DOHH2 (cell line): Measurements from ENCODE around the gene PPP4R3B.

Experiments used
- H3F3A ChIP-seq: fragments of 200-600 bp; sonication (generic), shearing (Covaris generic); 2 replicates; pipeline ENCODE4 v1.6.0; 2016; ENCODE audit warnings: antibody characterized with exemption, mild to moderate bottlenecking; ENCODE audit not compliant: control insufficient read depth, insufficient read depth
- H3K27ac ChIP-seq: fragments of 200-600 bp; sonication (generic); 2 replicates; pipeline ENCODE4 v1.5.1; 2014; ENCODE audit warnings: low read depth, mild to moderate bottlenecking, low read length, moderate library complexity
- H3K27me3 ChIP-seq: fragments of 200-600 bp; sonication (generic); 2 replicates; pipeline ENCODE4 v1.6.1; 2014; ENCODE audit warnings: mild to moderate bottlenecking, low read length, mixed read lengths; ENCODE audit not compliant: control insufficient read depth
- H3K36me3 ChIP-seq: fragments of 200-600 bp; sonication (generic); 2 replicates; pipeline ENCODE4 v1.6.1; 2014; ENCODE audit warnings: mild to moderate bottlenecking, low read length, moderate library complexity, mixed read lengths; ENCODE audit not compliant: control insufficient read depth
- H3K4me1 ChIP-seq: fragments of 200-600 bp; sonication (generic); 2 replicates; pipeline ENCODE4 v1.6.1; 2014; ENCODE audit warnings: mild to moderate bottlenecking, low read length, mixed read lengths; ENCODE audit not compliant: control insufficient read depth
- H3K4me2 ChIP-seq: fragments of 200-600 bp; sonication (generic); 2 replicates; pipeline ENCODE4 v1.6.0; 2014; ENCODE audit warnings: mild to moderate bottlenecking, low read length, moderate library complexity
- H3K4me3 ChIP-seq: fragments of 200-600 bp; sonication (generic); 2 replicates; pipeline ENCODE4 v1.5.1; 2014; ENCODE audit warnings: mild to moderate bottlenecking, low read length, mixed read lengths
- H3K79me2 ChIP-seq: fragments of 200-600 bp; sonication (generic); 2 replicates; pipeline ENCODE4 v1.6.1; 2014; ENCODE audit warnings: mild to moderate bottlenecking, low read length, mixed read lengths; ENCODE audit not compliant: control insufficient read depth
- H3K9me2 ChIP-seq: fragments of 200-600 bp; sonication (generic); replicated peaks from 2 replicates; pipeline ENCODE4 v1.6.1; 2014; ENCODE audit warnings: mild to moderate bottlenecking, low read length, mixed read lengths; ENCODE audit not compliant: control insufficient read depth
- H3K9me3 ChIP-seq: fragments of 200-600 bp; sonication (generic); 2 replicates; pipeline ENCODE4 v1.6.1; 2014; ENCODE audit warnings: antibody characterized with exemption, low read length, mixed read lengths; ENCODE audit not compliant: control insufficient read depth, insufficient read depth
- H4K20me1 ChIP-seq: fragments of 200-600 bp; sonication (generic); 2 replicates; pipeline ENCODE4 v1.6.0; 2014; ENCODE audit warnings: low read depth, mild to moderate bottlenecking, antibody characterized with exemption, low read length, moderate library complexity; ENCODE audit not compliant: control insufficient read depth, insufficient read depth
- CTCF ChIP-seq: fragments of 200-600 bp; sonication (generic); IDR thresholded peaks from one replicate; pipeline ENCODE4 v1.5.1; 2014; ENCODE audit warnings: antibody characterized with exemption, mild to moderate bottlenecking, low read depth, low read length; ENCODE audit not compliant: poor library complexity, severe bottlenecking
- EZH2phosphoT487 ChIP-seq: fragments of 200-600 bp; sonication (generic); IDR thresholded peaks from 2 replicates; pipeline ENCODE4 v1.6.1; 2017; ENCODE audit warnings: borderline replicate concordance, mild to moderate bottlenecking, antibody characterized with exemption, low read length, moderate library complexity, mixed read lengths

The PPP4R3B gene

GRCh38 chr2:55617175-55618024 lies at the start of gene PPP4R3B:
TSS of gene PPP4R3B (minus strand) at chr2:55617622. CDS start at chr2:55617285, 337 bp downstream.
- Histone ChIP-seq H3K79me2 (peaks cover 98% of the 10 kb centered on the region), H3K4me2 (peak within 1 kb of the TSS; percentile 92), H3K9me3 (no peaks in the 10 kb centered on the region), H3K9me2 (no peaks in the 10 kb centered on the region), H3K27me3 (no peaks in the 10 kb centered on the region), H3K27ac (peak within 1 kb of the TSS; percentile 72), H3K4me3 (peak within 1 kb of the TSS; percentile 87), H3F3A (0 out of 2 replicates have a peak, but pooled peaks cover 3% of the 10 kb centered on the region), H4K20me1 (peaks cover 26% of the 10 kb centered on the region), H3K36me3 (peaks cover 83% of the 10 kb centered on the region), H3K4me1 (peaks cover 41% of the 10 kb centered on the region)
- no peak for TF ChIP-seq EZH2phosphoT487
- TF ChIP-seq CTCF: no peak

GRCh38 chr2:55653255-55653654 lies 35.8 kb upstream of the PPP4R3B start:
- Histone ChIP-seq H3K4me1 (no peaks in the 10 kb centered on the region), H3K27me3 (no peaks in the 10 kb centered on the region), H3K36me3 (peaks cover 45% of the 10 kb centered on the region), H3K9me2 (no peaks in the 10 kb centered on the region), H3K79me2 (no peaks in the 10 kb centered on the region), H3K27ac (no peak overlapping the region), H4K20me1 (no peaks in the 10 kb centered on the region), H3K9me3 (no peaks in the 10 kb centered on the region), H3F3A (no peaks in the 10 kb centered on the region), H3K4me3 (no peak overlapping the region), H3K4me2 (no peak overlapping the region)
- TF ChIP-seq EZH2phosphoT487 (no peak), CTCF (no peak)

GRCh38 chr2:55649211-55649610 lies 31.8 kb upstream of the PPP4R3B start:
- Histone ChIP-seq H4K20me1 (no peaks in the 10 kb centered on the region), H3K4me1 (no peaks in the 10 kb centered on the region), H3K36me3 (peaks cover 42% of the 10 kb centered on the region), H3F3A (peaks cover 6% of the 10 kb centered on the region; the same call in 1 of the 2 replicates), H3K27me3 (no peaks in the 10 kb centered on the region), H3K9me3 (no peaks in the 10 kb centered on the region), H3K79me2 (no peaks in the 10 kb centered on the region), H3K4me2 (no peak overlapping the region), H3K27ac (no peak overlapping the region), H3K4me3 (no peak overlapping the region), H3K9me2 (no peaks in the 10 kb centered on the region)
- TF ChIP-seq CTCF (no peak), EZH2phosphoT487 (no peak)
